GM18873 (cell line): ENCODE results near the gene STXBP6.
"Not testable (repeated sequence)": the region's sequence is repeated elsewhere in the genome, so short reads cannot be mapped to it uniquely, and the experiment has no call there.

Source experiments
- ATAC-seq: cut with Tn5 transposase; IDR thresholded peaks from one replicate; pipeline ENCODE4 v1.9.1; 2021; ENCODE audit warnings: mild to moderate bottlenecking, moderate library complexity, moderate number of reproducible peaks; ENCODE audit not compliant: unreplicated experiment, low FRiP score

Gene STXBP6

GRCh38 chr14:24962118-24962517 is 87.8 kb downstream of the STXBP6 start:
- ATAC-seq = not testable (repeated sequence)

DNA sequence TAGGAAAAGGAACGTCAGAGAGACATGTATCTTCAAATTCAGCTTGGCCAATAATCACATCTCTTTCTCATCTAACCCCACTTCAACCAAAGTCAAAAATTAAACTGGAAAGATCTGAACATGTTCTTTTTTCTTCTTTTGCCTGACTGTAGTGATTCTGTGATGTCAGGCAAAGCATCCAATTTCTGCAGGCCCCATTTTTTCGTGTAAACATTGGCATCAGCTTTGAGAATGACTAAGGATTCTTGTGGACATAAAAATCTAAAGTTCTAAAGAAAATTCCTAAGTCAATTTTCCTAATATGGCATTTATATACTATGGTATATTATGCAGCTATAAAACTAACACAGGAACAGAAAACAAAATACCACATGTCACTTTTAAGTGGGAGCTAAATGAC is 89.1 kb downstream of the STXBP6 start:
- ATAC-seq = no peak

DNA sequence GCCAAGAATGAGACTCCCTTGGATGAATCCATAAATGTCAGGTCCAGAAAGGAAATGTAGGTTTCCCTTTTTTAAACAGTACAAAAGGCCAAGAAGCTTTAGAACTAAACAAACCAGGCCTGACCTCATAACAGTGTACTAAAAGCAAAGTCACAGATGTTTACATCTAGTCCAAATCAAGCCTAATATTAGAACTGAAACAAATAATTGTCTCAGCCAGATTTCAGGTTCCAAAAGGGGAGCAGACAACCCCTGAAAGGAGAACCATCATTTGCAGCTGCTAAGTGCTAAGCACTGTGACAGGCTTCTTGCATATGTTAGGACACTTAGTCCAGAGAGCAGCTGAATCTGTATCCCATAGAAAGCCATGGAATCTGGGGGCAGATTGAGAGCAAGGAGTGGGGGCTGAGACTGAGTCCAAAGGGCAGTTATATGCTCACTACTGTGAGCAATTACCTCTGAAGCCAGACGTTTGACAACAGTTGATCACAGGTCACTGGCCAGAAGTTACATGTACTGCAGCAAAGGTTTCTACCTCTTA is 90.1 kb downstream of the STXBP6 start:
- ATAC-seq = peak; percentile 80

DNA sequence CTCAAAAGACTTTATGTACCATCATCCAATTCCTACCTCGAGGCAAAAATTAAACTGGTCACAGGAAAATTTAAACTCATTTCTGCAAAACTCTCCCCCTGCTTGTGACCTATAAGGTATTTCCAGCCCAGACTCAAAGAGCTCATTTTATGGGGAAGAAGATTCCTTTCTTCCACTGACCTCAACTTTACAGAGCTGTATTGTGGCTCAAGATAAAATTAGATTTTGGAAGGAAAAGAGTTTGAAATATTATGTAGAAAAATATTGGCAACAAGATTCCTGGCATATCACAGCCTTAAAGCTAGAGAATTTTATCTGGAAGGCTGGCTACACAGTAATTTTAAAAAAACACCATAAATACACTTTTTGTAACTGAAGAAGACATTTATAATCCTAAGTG is 91.7 kb downstream of the STXBP6 start:
- ATAC-seq = no peak

GRCh38 chr14:24957814-24958213 is 92.1 kb downstream of the STXBP6 start:
- ATAC-seq = no peak

DNA sequence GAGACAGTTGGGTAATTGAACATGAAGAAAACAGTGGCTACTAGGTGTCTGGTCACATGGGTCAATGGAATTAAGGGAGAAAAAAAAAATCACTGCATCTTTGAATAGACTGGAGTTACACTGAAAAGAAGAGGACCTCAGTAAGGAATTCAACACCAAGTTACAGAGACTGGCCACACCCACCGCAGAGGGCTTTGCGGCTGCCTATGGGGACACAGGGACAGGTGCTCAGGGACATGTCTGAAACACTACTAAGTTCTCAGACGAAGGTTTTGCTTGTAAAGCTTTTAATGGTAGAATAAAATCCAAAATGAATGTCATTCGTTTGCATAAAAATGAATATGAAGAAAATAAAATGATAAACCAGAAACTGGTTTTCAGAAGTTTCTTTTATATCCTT is 93.8 kb downstream of the STXBP6 start:
- ATAC-seq = no peak

DNA sequence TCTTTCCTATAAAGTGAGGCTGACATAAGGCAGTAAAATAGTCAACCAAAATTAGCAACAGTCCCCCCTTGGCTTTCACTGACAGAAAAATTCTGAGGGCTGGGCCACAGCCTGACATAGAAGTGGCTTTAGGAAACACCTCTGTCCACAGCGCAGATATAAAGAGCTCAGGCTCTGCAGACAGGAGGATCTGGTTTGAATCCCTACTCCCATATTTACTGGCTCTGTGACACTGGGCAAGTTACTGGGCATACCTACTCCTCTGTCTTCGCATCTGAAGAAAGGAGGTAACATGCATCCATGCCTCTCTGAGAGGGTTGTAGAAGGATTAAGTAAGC is 95.3 kb downstream of the STXBP6 start:
- no peak for ATAC-seq

GRCh38 chr14:24954037-24954699 is 95.8 kb downstream of the STXBP6 start:
- ATAC-seq = peak; percentile 86

DNA sequence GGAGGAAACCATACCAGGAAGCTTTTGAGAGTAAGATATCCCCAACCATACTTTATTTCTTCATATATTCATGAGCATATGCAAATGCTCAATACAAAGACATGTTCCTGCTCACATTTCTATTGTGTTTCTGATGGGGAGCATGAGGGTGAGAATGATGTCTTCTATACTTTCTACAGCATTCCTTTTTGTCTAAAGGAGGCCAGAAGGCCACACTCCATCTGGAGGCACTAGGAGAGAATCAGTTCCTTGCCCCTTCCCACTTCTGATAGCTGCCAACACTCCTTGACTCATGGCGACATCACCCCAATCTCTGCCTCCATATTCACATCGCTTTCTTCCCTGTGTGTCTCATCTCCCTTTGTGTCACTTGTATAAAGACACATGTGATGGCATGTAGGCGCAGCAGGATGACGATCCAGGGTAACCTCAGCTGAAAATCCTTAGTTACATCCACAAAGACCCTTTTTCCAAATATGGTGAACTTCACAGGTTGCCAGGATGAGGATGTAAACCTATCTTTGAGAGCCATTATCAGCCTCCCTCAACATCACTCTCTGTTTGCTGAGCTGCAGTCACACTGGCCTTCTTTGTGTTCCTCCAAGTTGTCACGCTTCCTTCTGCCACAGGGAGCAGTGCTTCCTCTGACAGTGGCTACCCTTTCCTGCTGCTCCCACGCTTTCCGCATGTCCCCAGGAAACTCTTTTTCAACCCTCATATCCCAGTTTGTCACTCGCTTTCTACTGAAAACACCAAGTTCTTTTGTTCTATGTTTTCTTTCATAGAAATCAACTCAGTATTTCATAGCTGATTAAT is 96.9 kb downstream of the STXBP6 start:
- no peak for ATAC-seq

DNA sequence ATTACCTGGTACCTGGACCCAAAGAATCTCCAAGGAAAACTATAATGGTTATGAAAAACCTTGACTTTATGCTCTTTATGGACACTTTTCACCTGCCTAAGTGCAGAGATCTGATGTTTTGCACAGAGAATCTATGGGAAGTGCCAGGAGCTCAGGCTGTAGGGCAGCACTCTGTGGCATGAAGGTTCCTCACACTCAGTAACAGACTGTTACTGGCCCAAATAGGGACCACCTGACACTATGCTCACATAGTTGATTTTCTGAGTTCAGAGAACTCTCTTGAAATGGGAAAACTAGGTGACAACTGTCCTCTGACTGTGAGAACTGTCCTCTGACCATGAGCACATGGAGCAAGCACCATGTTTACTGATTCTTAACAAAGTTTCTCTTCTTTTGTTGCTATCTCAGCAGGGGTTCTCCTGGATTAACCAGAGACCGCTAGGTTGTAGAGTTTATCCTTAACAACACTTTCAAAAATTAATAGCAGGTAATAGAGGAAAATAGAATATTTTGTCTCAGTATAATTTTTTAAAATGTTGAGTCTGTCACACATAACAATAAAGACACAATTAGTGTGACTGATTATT is 101.6 kb downstream of the STXBP6 start:
- ATAC-seq = no peak

DNA sequence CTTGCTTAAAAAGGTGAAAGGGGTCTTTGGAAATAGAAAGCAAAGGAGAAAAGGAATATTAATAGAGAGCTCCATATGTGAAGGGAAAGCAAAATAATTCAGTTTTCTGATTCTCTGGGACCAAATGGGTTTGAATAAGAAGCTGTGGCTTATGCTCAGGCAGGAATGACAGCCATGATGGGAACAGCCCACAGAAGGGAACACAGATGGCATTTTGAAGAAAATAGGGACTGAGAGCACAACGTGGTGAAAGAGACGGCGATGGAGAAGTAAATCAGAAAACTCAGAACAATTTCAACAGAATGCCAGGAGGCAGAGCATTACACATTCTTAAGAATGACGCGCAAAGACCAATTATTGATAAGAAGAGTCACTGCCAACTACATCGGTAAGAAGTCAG is 102.8 kb downstream of the STXBP6 start:
- no peak for ATAC-seq

DNA sequence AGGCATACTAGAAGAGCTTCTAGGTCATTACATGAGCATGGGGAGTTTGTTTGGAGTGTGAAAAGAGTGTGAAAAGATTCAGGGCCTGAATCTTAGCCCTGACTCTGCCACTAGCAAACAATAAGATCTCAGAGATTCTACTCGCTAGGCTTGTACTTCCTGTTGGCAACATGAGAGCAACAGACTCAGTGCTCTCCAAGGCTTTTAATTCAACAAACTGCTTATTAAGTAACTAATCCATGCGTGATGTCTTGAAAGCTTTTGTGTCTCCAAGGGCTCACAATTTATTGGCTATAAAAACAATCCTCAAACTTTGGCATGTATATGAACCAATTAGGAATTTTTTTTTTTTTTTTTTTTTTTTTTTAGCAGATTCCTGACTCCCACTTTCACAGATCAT is 105.1 kb downstream of the STXBP6 start:
- ATAC-seq = no peak

GRCh38 chr14:24943024-24943423 is 106.9 kb downstream of the STXBP6 start:
- ATAC-seq = no peak

GRCh38 chr14:24941719-24942118 is 108.2 kb downstream of the STXBP6 start:
- no peak for ATAC-seq

- ATAC-seq = no peak
Measured at GRCh38 chr14:24940213-24940783, 109.6 kb downstream of the STXBP6 start.

DNA sequence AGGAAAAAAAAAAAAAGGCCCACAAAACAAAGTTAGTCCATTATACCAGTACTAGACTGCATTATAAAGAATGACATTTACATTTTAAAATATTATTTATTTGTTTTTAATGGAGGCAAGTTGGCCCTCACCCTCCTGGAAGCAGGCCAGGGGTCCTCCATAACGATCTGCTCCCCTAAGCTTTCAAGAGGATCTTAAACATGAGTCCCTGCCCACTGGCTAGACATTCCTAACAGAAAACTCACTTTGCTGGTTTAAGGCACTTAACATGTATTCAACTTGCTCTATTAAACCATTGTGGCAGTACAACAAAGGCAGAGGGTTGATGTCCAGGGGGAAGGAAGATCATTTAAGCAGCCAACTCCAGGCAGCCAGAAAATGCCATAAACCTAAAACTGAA is 111.4 kb downstream of the STXBP6 start:
- no peak for ATAC-seq

- ATAC-seq = no peak
Measured at GRCh38 chr14:24937300-24937699, 112.6 kb downstream of the STXBP6 start.

- not testable (repeated sequence) for ATAC-seq
Measured at GRCh38 chr14:24936773-24937172, 113.2 kb downstream of the STXBP6 start.

GRCh38 chr14:24935796-24936195 is 114.2 kb downstream of the STXBP6 start:
- no peak for ATAC-seq

DNA sequence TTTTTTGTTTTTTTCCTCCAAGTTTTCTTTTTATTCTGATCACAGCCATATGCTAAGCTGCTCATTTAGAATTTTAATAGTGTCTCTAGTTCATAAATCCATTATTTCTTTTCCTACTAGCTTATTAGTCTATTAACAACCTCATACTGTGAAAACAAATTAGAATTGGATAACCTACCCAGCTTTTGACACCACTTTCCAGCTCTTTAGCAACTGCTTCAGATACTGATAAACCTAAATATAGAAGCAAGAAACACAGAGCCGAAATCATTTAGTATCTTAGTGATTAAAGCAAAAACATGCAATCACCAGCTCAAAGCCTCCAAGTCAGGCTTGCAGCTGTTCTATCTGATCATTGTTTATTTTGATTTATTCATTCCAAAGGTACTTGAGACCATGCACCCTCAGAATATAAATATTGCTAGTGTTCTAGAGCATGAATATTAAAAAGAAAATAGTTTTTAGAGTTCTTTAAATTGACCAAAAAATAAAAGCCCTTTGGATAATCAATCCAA is 121.5 kb downstream of the STXBP6 start:
- no peak for ATAC-seq

DNA sequence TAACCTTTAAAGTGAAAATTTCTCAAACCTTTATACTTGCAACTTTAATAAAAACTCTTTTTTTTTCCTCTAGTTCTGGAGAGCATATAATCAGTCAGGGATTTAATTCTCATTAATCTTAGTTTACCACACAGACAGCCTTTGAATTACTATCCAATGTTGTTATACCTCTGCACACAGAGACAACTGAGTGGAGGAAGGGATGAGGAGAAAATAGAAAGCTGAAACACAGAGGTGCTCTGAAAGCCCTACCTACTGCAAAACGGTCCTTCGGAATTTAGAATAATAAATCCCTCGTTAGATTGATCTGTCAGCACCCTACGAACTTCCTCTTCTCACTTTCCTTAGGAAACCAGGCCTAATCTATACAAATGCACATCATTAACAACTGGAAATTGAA is 122.1 kb downstream of the STXBP6 start:
- no peak for ATAC-seq
